Loucy (cell line): ENCODE results near the gene TRPV6.

Experiments
- H2AFZ ChIP-seq: fragments of 200-600 bp; sonication (generic); 2 replicates; pipeline ENCODE4 v1.6.0; 2016; ENCODE audit warnings: antibody characterized with exemption, mild to moderate bottlenecking, low read length, moderate library complexity
- H3F3A ChIP-seq: fragments of 200-600 bp; 2 replicates; pipeline ENCODE4 v1.6.0; 2016; ENCODE audit warnings: antibody characterized with exemption, low read depth, mild to moderate bottlenecking
- H3K27me3 ChIP-seq: fragments of 200-600 bp; sonication (generic); 2 replicates; pipeline ENCODE4 v1.6.1; 2014; ENCODE audit warnings: low read length, mild to moderate bottlenecking; ENCODE audit not compliant: insufficient read depth, poor library complexity, severe bottlenecking
- H3K36me3 ChIP-seq: fragments of 200-600 bp; sonication (generic); 2 replicates; pipeline ENCODE4 v1.6.1; 2016; ENCODE audit warnings: low read length; ENCODE audit not compliant: insufficient read depth
- H3K4me1 ChIP-seq: fragments of 200-600 bp; sonication (generic); 2 replicates; pipeline ENCODE4 v1.5.1; 2014; ENCODE audit warnings: low read length, mild to moderate bottlenecking; ENCODE audit not compliant: insufficient read depth, poor library complexity, severe bottlenecking
- H3K4me2 ChIP-seq: fragments of 200-600 bp; sonication (generic); 2 replicates; pipeline ENCODE4 v1.6.0; 2014; ENCODE audit warnings: antibody characterized with exemption, low read length, low read depth, mild to moderate bottlenecking; ENCODE audit not compliant: poor library complexity, severe bottlenecking
- H3K4me3 ChIP-seq: fragments of 200-600 bp; sonication (generic); 2 replicates; pipeline ENCODE4 v1.5.1; 2014; ENCODE audit warnings: low read length, mild to moderate bottlenecking, mixed read lengths; ENCODE audit not compliant: poor library complexity, severe bottlenecking
- H3K79me2 ChIP-seq: fragments of 200-600 bp; sonication (generic); 2 replicates; pipeline ENCODE4 v1.6.1; 2014; ENCODE audit warnings: low read length; ENCODE audit not compliant: insufficient read depth
- H3K9ac ChIP-seq: fragments of 200-600 bp; sonication (generic); 2 replicates; pipeline ENCODE4 v1.6.0; 2014; ENCODE audit warnings: mild to moderate bottlenecking, low read depth, low read length, moderate library complexity; ENCODE audit not compliant: poor library complexity, severe bottlenecking
- H3K9me2 ChIP-seq: fragments of 200-600 bp; sonication (generic); replicated peaks from 2 replicates; pipeline ENCODE4 v1.6.1; 2016; ENCODE audit warnings: low read depth, low read length, mixed read lengths
- H3K9me3 ChIP-seq: fragments of 200-600 bp; sonication (generic); 2 replicates; pipeline ENCODE4 v1.6.1; 2014; ENCODE audit warnings: mild to moderate bottlenecking, antibody characterized with exemption, low read length, low read depth; ENCODE audit not compliant: insufficient read depth
- H4K20me1 ChIP-seq: fragments of 200-600 bp; sonication (generic); 2 replicates; pipeline ENCODE4 v1.6.0; 2014; ENCODE audit warnings: antibody characterized with exemption, low read length, mild to moderate bottlenecking; ENCODE audit not compliant: insufficient read depth, poor library complexity, severe bottlenecking
- EZH2phosphoT487 ChIP-seq: fragments of 200-600 bp; IDR thresholded peaks from 2 replicates; pipeline ENCODE4 v1.6.1; 2018; ENCODE audit warnings: antibody characterized with exemption, mild to moderate bottlenecking, moderate library complexity, borderline replicate concordance
- TF ChIP-seq, protein P1 (sequence below): fragments of 200-600 bp; sonication (generic); conservative IDR thresholded peaks from 2 replicates; pipeline ENCODE4 v1.5.1; 2014; ENCODE audit warnings: mild to moderate bottlenecking, antibody characterized with exemption, low read length

The TRPV6 gene

DNA sequence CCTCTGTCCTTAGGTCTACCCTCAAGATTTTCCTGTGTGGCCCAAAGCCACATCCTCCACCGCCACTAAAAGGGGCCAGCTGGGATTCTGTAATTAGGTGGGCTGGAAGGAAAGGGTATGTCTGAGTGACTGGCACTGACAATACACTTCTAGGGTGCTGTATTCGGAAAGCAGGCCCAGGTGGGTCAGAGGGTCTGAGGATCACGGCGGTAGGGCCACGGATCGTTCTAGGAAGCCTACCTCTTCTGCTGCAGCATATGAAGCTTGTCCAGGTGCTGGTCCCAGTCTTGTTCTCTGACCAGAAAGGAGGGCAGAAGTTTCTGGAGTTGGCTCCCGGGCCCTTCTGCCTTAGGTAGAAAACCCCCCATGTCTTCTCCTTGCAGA is 47.5 kb upstream of the TRPV6 start:
- Histone ChIP-seq H3K4me2 (peak overlapping the region; percentile 1), H3K9me2 (no peaks in the 10 kb centered on the region), H3K4me1 (peaks cover 13% of the 10 kb centered on the region), H3K9me3 (no peaks in the 10 kb centered on the region), H2AFZ (no peak overlapping the region), H4K20me1 (no peaks in the 10 kb centered on the region), H3K79me2 (no peaks in the 10 kb centered on the region), H3K9ac (no peak overlapping the region), H3F3A (no peaks in the 10 kb centered on the region), H3K36me3 (no peaks in the 10 kb centered on the region), H3K27me3 (no peaks in the 10 kb centered on the region), H3K4me3 (no peak overlapping the region)
- TF ChIP-seq, protein P1, sequence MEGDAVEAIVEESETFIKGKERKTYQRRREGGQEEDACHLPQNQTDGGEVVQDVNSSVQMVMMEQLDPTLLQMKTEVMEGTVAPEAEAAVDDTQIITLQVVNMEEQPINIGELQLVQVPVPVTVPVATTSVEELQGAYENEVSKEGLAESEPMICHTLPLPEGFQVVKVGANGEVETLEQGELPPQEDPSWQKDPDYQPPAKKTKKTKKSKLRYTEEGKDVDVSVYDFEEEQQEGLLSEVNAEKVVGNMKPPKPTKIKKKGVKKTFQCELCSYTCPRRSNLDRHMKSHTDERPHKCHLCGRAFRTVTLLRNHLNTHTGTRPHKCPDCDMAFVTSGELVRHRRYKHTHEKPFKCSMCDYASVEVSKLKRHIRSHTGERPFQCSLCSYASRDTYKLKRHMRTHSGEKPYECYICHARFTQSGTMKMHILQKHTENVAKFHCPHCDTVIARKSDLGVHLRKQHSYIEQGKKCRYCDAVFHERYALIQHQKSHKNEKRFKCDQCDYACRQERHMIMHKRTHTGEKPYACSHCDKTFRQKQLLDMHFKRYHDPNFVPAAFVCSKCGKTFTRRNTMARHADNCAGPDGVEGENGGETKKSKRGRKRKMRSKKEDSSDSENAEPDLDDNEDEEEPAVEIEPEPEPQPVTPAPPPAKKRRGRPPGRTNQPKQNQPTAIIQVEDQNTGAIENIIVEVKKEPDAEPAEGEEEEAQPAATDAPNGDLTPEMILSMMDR: no peak
- no peak for TF ChIP-seq EZH2phosphoT487

DNA sequence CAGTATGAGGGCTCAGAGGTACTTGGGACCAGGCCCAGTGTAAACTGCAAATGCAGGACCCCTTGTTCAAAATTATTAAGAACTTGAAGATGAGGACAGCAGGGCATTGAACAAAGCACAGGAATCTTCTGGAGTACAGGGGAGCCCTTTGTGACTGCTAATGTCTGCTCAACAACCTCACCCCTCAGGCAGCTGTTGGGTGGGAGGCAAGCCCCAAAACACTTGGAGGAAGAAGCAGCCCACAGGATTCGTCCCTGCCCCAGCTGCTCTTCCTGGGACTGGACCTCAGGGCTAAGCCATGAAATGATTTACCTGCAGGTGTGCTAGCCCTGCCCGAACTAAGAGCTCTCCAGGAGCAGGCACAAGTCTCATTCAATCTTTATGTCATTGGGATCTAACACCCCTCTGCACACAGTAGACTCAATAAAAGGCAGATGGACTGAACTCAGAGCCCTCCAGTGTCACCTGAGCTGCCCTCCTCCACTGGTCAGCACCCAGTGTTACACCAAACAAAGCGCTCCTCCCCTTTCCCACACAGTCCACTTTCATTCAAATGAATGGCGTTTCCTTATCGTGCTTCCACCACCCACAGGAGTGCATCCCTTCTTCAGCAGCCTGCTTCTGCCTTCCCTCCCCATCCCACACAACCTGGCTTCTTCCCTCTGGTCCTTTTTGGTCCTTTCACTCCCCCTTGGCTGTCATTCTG is 47.0 kb upstream of the TRPV6 start:
- Histone ChIP-seq H3K79me2 (no peaks in the 10 kb centered on the region), H3K4me1 (peaks cover 13% of the 10 kb centered on the region), H3F3A (no peaks in the 10 kb centered on the region), H3K9ac (no peak overlapping the region), H3K9me2 (no peaks in the 10 kb centered on the region), H3K4me2 (no peak overlapping the region), H3K36me3 (no peaks in the 10 kb centered on the region), H3K27me3 (no peaks in the 10 kb centered on the region), H3K9me3 (no peaks in the 10 kb centered on the region), H2AFZ (no peak overlapping the region), H4K20me1 (no peaks in the 10 kb centered on the region), H3K4me3 (no peak overlapping the region)
- TF ChIP-seq, protein P1: no peak
- no peak for TF ChIP-seq EZH2phosphoT487

DNA sequence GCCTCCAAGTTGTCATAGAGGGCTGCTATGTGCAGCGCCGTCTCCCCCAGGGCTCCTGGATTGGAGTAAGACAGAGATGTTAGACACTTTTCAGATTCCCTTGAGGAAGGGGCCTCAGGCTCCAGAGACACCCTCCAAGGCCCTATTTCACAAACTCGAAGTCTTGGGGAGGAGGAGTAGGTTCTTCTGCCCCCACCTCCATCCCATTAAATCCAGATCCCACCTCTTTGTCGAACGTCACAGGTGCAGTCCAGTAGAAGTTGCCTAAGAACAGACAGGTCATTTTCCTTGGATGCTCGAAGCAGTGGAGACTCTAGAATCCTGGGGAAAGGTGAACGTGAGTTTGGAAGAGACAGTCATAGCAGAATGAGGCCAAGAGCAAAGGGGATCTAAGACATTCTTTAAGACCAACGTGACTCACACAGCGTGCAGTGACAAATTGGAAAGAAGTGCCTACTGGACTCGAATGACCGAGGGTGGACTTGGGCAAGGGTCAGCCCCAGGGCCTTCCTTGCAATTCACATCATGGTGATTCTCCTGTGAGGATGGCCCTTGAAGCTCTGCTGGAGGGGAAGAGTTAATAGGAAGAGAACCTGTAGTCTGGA is 44.7 kb upstream of the TRPV6 start:
- Histone ChIP-seq H3K4me1 (peaks cover 13% of the 10 kb centered on the region), H3K9me3 (no peaks in the 10 kb centered on the region), H3K9ac (no peak overlapping the region), H3K4me3 (no peak overlapping the region), H3K79me2 (no peaks in the 10 kb centered on the region), H4K20me1 (no peaks in the 10 kb centered on the region), H2AFZ (no peak overlapping the region), H3K9me2 (no peaks in the 10 kb centered on the region), H3F3A (no peaks in the 10 kb centered on the region), H3K36me3 (no peaks in the 10 kb centered on the region), H3K4me2 (no peak overlapping the region), H3K27me3 (no peaks in the 10 kb centered on the region)
- TF ChIP-seq, protein P1: no peak
- TF ChIP-seq EZH2phosphoT487: no peak
